Measurements from ENCODE around the gene TTBK1. TPM values are rescaled to one million over a fixed set of nuclear protein-coding genes. Genes with fewer than 3 reads are reported as not detected.
"Not testable (repeated sequence)": the region's sequence is repeated elsewhere in the genome, so short reads cannot be mapped to it uniquely, and the experiment has no call there.

Gene TTBK1
- total RNA-seq, 1 donor from 2014 or later, result not detected

DNA sequence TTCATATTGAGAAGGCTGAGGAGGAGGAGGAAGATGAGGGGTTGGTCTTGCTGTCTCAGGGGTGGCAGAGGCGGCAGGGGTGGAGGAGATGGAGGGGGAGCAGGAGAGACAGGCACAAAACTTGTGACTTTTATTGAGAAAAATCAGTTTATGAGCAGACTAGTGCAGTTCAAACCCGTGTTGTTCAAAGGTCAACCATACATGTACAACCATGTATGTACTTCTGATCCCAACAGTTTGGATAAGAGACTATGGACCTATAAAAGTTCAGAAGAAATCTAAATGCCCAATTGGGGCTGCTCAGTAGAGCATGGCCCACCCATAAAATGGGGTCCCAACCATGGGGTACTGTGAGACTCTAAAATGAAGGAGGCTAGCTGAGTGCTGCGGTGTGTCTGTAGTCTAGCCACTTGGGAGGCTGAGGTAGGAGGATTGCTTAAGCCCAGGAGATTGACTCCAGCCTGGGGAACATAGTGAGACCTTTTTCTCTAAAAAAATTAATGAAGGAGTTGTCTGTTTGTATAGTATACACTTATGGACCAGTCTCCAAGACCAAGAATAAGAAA is 47.1 kb downstream of the TTBK1 start:
- DNase-seq, result no peak

DNA sequence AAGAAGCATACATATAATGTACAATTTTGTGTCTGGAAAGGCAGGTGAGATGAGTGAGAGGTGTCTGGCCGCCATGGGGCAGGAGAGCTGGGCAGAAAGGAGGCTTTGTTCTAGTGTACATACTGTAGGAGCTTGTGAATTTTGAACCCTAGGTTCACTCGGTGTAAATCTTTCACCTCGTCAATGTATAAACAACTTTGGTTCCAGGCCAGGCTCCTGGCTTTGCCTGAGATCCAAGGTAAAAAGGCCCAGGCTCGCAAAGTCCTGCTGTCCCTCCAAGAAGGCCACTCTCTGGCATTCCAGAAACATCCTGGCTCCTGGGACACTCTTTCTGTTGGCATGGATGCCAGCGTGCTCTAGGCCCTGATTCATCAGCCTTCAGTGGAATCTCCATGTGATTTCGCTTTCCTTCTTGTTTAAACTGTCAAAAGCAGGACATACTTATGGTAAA is 47.6 kb downstream of the TTBK1 start:
- DNase-seq, result no peak

DNA sequence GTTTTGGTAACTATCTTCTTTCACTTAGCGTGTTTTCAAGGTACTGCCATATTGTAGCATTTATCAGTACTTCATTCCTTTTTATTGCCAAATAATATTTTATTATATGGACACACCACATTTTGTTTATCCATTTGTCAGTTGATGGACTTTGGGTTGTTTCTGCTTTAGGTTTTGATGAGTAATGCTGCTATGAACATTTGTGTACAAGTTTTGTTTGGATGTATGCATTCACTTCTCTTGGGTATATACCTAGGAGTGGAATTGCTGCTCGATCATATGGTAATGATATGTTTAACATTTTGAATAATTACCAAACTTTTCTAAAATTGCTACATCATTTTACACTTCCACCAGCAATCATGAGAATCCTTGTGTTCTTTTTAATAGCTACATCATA is 48.4 kb downstream of the TTBK1 start:
- DNase-seq, result no peak

GRCh38 chr6:43292341-43292740 is 49.1 kb downstream of the TTBK1 start:
- DNase-seq, result no peak

- no peak for DNase-seq
Observed at GRCh38 chr6:43292763-43293318, 49.6 kb downstream of the TTBK1 start.

DNA sequence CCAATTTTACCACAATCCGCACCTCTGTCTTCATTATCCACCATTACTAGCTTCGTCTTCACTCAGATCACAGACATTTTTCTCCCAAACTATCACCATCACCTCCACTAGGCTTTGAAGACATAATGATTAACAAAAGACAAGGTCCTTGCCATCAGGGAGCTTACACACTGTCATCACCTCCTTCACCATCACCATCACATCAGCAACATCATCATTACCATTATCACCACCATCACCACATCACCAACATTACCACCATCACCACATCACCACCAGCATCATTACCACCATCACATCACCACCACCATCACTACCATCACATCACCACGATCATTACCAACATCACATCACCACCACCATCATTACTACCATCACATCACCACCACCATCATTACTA is 50.4 kb downstream of the TTBK1 start:
- no peak for DNase-seq

- no peak for DNase-seq
Observed at GRCh38 chr6:43294536-43294935, 51.3 kb downstream of the TTBK1 start.

- no peak for DNase-seq
Observed at GRCh38 chr6:43295456-43295855, 52.2 kb downstream of the TTBK1 start.

DNA sequence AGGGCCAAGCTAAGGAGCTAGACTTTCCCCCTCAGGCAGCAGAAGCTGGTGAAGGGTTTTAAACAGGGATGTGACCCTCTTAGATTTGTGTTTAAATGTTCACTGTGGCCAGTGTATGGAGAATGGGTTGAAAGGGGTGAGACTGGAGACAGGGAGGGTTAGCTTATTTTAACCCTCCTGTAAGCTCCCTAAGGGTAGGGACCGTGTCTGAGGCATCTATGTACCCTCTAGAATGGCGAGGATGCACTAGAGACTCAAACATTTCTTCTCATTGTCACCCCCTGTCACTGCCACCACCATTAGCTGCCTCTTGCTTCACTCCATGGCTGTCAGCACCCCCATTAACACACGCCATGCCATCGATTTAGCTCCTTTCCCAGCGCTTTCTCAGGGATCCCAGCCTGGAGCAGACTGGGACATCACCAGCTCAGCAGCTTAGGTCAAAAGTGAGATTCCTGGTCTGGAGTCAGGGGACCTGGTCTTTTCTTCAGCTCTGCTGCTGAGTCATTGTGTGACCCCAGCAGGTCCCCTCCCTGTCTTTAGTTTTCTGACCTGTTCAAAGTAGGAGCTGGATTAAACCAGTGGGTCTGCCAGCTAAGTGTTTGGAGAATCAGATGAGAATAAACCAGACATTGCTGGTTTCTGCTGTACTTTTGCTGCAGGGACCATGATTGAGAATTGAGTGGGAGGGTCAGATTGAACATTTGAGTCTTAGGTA is 53.7 kb downstream of the TTBK1 start:
- DNase-seq, result no peak

- no peak for DNase-seq
Observed at GRCh38 chr6:43297644-43298564, 54.6 kb downstream of the TTBK1 start, which contains the start of gene SLC22A7. TSS of gene SLC22A7 (plus strand) at chr6:43298260. CDS start at chr6:43298359, 99 bp downstream.

DNA sequence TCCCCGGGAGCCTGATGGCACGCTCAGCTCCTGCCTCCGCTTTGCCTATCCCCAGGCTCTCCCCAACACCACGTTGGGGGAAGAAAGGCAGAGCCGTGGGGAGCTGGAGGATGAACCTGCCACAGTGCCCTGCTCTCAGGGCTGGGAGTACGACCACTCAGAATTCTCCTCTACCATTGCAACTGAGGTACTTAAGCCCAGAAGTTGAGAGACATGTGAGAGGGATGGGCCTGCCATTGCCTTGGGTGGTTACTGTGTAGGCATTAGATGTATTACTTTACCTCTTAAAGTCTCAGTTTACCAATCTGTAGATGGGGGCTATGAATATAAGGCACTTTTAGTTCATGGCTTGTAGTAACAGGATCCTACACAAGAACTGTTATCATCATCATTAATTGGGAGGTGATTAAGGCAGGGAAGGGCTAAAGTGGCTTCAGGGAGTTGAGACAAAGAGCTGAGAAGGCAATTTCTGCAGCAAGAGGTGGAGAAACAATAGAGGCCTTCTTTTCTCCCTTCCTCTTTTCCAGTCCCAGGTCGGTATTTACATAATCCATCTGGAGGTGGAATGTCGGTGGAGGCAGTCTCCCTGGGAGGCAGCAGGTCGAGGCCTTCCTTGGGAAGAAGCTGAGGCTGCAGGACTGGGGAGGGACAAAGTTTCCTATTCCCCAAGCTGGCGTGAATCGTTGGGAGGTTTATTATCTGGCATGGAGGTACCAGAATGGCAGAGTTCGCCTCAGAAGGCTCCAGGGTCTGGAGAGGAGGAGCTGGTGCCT is 55.5 kb downstream of the TTBK1 start:
- DNase-seq, result no peak

GRCh38 chr6:43299338-43300293 is 56.3 kb downstream of the TTBK1 start:
- no peak for DNase-seq

GRCh38 chr6:43301081-43301870 is 58.0 kb downstream of the TTBK1 start:
- no peak for DNase-seq

GRCh38 chr6:43302126-43302525 is 58.8 kb downstream of the TTBK1 start:
- DNase-seq, result no peak

DNA sequence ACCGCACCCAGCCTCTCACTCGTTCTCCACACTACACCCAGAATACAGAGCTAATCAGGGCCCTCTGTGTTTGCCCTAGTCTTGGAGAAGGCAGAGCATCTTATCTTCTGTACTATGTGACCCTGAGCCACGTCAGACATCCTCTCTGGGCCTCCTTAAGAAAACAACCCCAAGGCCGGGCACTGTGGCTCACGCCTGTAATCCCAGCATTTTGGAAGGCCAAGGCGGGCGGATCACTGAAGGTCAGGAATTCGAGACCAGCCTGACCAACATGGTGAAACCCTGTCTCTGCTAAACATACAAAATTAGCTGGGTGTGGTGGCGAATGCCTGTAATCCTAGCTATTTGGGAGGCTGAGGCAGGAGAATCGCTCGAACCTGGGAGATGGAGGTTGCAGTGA is 59.7 kb downstream of the TTBK1 start:
- DNase-seq, result not testable (repeated sequence)

DNA sequence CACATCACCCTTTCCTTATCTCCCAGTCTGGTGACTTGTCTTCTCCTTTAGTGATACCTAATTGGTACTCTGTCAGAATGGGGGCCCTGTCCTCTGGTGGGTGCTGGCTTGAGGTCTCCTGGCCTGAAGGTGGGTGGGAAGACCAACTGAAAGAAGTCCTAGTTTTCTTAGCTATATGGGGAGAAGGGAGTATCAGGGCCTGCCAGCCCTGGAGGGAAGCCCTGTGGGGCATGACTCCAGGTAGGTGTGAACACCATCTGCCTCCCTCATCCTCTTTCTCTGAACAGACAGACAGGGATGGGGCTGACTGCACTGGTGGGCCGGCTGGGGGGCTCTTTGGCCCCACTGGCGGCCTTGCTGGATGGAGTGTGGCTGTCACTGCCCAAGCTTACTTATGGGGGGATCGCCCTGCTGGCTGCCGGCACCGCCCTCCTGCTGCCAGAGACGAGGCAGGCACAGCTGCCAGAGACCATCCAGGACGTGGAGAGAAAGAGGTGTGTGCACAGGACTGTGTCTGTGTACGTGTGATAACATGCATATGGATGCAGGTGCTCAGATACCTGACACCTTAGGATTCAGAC is 60.6 kb downstream of the TTBK1 start:
- DNase-seq, result no peak

GRCh38 chr6:43304361-43304760 is 61.1 kb downstream of the TTBK1 start:
- no peak for DNase-seq

- DNase-seq, result no peak
Observed at GRCh38 chr6:43304882-43305281, 61.6 kb downstream of the TTBK1 start.

- DNase-seq, result no peak
Observed at GRCh38 chr6:43306086-43306485, 62.8 kb downstream of the TTBK1 start.

Measured in dermis blood vessel endothelial cell (primary cell).